Activated CD8-positive, alpha-beta memory T cell treated with anti-CD3 and anti-CD28 coated beads, Interleukin-2, amount 50 U/mL, for 4 hours (primary cell): Measurements from ENCODE around the gene DENND1A.

Experiments
- DNase-seq: peaks from one replicate; pipeline ENCODE4 v3.0.0-alpha.2; 2020

Gene DENND1A

DNA sequence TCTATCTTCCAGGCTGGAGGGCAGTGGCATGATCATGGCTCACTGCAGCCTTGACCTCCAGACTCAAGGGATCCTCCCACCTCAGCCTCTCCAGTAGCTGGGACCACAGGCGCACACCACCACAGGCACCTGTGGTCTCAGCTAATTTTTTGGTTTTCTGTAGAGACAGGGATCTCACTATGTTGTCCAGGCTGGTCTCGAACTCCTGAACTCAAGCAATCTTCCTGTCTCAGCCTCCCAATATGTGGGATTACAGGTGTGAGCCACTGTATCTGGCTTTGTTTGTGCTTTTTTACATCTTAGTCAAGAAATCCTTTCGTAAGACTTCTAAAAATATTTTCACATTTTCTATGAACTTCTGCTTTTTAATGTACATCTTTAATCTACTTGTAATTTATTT lies 116.9 kb downstream of the DENND1A start:
- DNase-seq, result no peak

DNA sequence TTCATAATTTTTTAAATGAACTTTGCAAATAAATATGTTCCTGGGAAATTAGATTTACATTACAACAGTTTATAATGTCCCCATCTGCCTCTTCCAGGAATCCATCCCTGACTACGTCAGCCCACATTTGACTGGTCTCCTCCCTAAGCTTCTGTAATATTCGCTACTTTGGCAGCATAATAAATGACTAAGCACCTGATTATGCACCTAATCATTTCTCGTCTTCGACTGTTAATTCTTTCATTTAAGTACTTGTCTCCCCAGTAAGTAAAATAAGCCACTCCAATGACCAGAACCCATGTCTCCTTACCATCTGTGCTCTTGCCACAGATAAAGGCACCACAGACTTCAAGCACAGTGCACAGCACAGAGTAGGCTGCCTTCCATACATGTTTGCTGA lies 122.7 kb downstream of the DENND1A start:
- no peak for DNase-seq

DNA sequence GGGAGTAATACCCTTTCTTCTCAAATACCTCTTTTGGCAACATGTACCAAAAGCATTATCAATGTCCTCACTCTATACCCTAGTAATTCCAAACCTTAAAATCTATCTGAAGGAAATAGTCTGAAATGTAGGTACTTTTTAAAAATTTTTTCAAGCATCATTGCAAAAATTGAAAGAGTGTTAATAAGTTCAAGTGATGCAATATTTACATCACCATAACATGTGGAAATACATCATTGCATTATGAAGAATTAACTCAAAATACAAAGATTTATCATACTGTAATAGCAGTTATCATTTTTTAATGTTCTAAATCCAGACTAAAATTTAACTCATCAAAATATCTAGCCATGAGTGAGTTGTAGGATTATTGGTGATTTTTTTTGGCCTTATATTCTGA lies 123.1 kb downstream of the DENND1A start:
- DNase-seq, result no peak

DNA sequence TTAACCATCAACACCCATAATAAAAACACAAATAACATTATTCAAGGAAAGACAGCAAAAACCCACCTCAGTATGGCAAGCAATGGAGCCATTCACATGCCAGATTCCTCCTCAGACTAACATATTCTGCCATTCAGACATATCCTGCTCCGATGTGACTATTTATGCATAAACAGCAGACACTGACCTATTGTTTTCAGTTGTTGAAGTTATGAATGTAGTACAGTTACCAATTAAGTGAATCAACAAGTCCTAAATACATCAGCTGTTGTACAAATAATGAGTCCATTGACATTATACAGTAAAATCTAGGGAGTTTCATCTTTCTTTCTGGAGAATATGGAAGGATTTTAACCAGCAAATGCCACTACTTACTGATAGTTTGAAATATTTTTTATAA lies 131.7 kb downstream of the DENND1A start:
- DNase-seq, result no peak

DNA sequence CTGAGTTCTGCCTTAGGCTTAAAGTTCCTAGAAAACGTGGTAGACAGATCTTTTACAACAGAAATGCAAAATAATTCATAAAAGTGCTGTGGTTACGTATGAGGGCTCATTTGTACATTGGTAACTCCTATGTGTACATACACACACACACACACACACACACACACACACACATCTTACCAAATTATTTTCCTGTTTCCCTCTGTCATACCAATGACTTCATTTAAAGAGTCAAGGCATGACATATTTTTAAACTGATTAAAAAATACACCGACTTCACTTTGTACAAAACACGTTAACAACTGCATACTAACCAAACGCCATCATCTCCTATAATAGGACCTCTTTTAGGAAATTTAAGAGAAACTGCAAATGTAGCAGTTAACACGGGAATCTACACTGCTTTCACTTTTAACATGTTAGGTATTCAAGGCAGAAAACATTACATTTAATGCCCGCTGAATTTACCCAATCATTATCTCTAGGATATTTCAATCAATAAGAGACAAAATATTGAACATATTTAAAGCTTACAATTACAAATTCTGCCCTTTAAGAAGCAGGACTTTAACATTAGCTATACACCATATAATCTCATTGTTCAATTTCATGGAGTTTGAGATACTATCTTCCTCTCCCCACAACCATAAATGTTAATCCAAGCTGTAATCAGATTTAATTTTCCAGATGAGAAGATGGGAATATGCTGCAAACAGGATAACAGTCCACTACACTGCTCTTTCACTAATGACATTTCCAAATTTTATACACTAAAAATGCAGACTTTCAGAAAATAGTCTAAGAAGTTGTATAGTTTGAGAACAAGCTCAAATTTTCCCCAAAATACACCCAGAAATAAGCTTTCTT lies 133.1 kb downstream of the DENND1A start:
- no peak for DNase-seq

DNA sequence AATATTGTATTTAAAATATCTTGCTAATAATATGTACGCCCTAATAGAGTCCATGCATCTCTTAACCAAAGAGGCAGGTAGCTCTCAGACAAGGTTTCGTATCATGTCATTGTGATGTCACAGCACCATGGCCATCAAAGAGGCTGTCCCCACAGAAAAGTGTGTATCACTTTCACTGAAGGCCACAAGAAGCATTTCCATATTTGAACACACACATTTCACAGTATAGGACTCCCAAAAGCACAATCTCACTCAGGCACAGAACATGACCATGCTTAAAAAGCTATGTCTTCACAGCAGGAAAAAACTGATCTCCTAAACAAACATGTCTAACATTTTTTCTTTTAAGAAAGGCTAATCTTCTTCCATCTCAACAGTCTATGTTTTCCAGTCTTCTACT lies 133.8 kb downstream of the DENND1A start:
- no peak for DNase-seq

DNA sequence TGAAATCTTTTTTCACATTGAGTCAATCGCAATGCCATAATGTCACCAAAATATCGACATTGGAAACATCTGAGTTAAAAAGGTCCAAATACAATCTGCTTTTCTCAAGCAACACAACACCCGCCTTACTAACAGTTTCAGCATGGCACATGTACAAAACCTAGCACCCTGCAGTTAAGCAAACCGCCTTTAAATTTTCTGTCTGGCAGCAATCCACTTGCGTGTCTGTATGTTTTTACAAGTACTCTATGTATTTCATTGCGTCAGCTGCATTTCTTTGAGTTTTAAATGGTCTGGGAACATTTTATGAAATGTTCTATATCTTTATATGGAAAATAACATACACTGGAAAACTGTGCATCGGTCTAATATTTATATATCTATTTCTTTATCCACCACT lies 134.6 kb downstream of the DENND1A start:
- DNase-seq, result no peak

DNA sequence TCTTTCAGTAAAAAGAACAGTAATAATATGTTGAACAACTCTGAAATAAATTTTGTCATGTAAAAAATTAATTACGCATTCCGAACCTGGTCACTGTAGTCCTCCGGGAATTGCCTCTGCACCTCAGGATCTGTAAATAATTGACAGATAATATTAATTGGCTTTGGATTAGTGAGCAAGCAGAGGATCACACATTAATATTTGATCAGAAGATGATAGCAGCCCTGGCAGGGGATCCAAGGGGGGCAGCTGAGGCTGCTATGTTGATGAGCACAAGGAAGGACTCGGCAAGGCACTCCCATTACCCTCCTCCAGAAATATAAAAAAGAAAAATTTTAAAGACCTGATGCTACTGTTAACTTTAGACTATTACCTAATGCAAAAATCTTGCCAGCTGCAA lies 137.4 kb downstream of the DENND1A start:
- no peak for DNase-seq

DNA sequence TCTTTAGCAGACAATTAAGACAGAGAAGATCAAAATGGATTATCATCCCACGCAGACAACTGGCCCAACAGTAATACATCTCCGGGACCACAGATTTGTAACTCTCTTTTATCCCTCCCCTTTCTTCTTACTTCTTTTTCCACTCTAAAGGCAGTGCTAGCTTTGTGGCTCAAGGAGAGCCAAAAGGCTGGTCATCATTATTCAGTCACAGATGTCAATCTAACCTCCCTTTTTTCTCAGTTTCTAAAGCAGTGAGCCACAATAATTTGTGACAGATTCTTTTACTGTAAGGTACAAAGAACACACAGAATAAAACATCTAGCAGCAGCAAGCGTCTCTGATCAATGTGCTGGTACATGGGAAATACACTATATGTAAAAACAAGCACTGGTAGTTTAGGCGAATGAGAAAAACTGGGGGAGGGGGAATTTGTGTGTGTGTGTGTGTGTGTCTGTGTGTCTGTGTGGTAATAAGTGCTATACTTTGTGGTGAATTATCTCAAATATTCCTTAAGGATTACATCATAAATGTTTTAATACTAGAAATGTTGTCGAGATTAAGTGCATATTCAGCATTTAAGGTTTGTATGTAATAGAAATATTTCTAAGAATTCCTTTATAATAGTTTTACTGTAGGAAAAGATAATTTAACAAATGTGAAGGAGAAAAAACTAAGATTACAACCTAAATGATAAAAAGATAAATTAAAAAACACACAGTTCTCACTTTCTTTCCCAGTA lies 140.2 kb downstream of the DENND1A start:
- no peak for DNase-seq

DNA sequence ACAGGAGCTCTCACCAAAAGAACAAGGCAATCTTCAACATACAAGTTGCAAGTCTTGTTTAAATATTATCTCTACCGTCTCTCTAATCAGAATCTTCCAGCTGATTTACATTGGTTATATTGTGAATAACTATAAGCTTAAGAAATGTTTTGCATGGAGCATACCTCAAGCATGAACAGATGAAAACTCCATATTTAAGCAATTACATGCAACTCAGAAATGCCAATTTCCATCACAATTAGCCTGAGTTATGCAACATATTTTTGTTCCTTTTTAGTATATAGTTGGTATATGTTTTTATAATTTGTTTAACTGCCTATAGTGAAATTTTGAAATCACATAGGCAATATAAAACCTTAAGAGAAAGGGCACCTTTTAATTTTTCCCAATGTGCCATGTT lies 142.5 kb downstream of the DENND1A start:
- no peak for DNase-seq

DNA sequence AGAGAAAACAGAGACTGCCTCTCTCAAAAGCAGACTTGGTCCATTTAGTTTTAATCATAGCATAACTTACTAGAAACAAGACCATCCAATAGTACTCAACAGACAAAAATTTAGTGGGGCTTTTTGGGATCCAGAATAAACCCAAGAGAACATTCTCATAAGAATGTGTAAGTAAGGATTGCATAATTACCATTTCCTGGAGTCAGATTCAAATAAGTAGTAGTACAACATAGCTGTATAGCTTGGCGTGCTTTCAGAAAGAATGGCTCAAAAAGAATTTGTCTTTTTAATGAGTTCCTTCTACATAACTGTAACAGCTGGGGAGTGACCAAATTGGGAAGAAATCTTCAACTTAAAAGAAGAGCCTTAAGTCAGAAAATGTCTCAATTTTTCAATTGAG lies 145.4 kb downstream of the DENND1A start:
- no peak for DNase-seq

DNA sequence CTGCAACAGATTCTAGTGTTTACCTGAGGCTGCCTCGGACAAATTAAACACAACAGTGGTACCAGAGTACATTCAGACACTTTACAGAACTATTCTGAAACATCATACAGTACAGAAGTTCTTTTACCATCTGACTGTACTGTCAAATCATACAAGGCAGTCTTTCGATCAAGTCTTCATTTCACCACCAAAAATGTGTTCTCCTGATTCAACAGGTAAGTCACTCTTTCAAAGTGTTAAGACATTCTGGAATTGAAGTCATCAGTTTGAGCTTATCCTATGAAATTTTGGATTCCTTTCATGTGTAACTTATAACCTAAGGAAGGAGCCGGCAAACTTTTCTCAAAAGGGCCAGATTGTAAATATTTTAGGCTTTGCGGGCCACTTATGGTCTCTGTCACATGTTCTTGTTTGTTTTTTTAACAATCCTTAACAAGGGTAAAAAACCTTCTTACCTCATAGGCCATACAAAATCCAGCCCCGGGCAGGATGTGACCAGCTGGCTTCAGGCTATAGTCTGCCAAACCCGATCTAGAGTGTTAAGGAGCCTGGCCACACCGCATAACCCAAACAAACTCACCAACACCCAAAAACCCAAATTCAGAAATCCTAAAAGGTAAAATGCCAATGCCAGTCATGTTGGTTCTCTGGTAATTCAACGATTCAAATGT lies 151.6 kb downstream of the DENND1A start:
- DNase-seq, result no peak

DNA sequence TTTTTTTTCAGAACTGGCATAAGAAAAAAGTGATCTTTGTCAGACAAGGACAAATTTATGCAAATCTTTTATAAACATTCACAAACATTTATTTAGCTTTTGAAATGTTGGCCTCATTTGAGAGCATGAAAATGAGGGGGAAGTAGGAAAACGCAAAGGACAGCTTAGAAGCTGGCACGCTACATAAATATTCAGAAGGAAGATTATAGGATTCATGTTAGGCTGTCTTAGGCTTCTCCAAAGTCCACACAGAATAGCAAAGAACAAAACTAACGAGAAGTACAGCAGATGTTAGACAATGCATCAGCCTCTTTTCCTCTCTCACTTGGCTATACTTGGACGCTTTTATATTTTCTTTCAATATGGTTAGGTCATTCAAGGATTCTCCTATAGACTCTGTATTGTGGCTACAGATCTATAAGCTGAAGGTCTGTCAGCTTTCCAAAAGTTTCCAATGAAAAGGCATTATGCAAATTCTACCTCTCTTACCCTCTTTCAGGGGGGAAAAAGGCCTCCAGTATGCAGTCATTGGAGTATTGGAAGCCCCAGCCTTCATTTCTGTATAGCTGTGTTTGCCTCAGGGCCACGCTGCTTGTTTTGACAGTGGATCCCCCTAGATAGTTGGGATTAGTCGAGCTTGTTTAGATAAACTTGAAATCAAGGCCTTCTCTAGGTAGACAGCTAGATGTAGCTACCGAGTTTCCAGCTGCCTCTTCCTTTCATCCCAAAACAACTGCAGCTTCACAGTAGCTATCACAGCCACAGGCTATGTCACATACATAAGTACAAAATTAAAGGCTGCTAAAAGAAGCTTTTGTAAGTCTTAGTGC lies 153.0 kb downstream of the DENND1A start:
- DNase-seq, result no peak

DNA sequence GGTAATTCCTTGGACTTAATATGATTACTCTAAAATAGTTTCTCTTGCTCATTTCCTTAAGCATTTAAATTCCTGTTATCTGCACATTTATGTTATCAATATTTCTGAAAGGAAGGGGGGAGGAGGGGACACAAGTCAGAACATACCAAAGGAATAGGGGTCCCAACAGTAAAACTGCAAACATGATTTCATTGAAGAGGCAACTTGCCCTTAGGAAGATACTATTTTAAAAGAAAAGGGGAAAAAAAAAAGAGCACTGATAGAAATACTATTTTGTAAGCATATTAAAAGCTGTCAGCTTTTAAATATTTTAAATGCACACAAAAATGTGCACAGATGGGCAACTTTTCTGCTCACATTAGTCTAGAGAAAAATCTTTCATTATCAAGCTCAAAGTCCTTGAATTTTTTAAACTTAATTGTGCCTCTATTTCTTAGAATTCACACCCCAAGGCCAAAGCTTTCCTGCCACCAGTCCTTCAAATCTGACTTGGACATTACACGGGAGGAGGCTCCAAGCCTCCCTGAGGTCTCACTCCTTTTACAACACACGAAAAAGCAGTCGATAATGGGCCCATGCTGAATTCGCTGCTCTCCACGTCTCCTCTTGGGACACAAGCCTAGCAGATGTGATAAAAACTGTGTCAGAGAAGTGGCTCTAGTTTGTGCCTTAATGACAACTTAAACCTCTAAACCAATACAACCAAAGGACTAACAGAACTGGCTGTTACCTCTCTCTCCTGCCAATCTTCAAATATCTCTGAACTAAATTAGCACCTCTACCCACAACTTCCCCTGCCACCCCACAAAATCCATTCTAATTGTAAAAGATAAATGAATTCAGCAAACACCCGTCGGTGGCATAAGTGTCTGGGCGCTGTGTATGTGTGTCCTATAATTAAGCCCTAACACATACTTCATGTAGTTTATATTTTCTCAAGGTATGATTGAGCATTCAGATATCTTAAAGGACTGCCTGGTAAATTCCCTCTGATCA lies 154.3 kb downstream of the DENND1A start:
- no peak for DNase-seq

DNA sequence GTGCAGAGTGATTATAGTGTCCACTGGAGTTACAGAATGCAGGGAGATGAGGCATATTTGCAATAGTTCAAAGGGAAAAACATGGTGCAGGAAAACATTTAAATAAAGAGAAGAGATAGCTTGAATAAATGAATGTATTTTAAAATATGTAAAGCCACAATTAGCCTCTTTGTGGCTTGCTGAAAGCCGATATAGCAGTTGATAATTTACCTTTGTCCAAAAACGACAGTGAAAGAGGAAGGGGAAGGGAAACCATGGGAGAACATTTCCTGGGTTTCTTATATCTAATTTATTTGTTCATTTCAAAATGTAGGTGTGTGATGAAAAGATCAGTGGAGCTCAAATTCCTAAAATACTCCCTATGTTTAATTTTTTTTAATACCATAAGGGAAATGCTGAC lies 156.1 kb downstream of the DENND1A start:
- DNase-seq, result no peak

DNA sequence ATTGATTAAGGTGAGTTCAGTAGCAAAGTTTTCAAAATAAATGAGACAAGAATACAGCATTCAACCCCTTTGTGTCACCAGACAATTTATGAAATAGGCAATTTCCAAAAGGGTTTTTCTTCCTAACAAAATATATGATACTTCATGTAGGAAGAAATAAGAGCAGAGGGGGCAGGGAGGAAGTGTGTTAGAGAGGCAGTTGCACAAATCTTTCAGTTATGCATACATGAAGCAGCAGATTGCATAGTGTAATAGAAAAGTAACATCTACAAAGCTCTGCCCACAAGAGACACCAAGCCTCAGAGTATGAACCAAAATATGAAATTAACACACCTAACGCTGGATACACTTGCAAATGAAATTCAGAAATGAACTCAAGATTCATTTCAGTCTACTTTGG lies 157.0 kb downstream of the DENND1A start:
- no peak for DNase-seq

DNA sequence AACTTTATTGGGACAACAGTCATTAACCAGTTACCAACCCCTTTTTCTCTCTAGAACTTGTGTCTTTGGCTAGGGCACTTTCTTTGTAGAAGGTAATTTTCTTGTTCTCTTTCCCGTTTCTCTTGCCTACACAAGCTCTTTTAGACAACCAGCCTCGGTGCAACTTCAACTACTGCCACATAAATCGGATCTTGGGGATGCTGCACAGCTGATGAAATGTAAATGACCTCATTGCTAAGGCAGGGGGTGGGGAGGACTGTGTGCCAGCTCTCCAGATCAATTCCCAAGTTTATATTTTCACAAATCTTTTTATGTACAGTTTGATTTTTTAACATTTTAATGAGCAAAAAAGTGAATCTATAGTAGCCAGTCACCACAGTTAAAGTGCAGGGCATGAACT lies 157.6 kb downstream of the DENND1A start:
- DNase-seq, result no peak

DNA sequence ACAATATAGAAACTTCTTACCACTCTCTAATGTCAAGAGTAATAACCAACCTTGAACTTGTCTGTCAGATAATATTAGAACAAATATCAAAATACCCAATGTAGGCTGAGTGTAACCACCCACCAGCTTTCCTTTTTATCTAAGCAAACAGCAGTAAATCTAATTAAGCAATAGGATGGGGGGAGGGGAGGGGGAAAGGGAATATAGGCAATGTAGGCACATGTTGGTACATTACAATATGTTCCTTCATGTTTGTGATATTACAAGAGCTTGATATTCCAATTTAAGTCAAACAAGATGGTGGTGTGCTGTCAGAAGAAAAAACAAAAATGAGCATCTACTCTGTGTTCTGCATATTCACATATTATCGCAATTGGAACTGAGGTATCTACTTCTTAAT lies 158.2 kb downstream of the DENND1A start:
- no peak for DNase-seq

DNA sequence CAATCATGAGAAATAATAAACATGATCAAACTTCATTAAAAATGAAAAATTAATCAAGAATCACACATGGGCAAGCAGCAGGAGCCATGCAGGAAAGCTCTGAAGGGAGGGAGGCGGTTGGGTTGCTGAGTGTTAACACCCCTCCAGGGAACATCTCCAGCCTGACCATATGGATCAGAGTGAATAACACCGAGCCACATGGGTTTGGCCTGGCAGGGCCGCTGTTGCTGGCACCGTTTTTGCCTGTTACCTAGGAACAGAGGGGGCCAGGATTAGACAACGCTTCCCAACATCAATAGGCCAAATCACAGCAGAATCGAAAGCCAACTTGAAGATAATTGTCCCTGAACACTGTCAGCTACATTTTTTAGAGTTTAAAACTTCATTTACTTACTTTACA lies 160.2 kb downstream of the DENND1A start:
- no peak for DNase-seq

DNA sequence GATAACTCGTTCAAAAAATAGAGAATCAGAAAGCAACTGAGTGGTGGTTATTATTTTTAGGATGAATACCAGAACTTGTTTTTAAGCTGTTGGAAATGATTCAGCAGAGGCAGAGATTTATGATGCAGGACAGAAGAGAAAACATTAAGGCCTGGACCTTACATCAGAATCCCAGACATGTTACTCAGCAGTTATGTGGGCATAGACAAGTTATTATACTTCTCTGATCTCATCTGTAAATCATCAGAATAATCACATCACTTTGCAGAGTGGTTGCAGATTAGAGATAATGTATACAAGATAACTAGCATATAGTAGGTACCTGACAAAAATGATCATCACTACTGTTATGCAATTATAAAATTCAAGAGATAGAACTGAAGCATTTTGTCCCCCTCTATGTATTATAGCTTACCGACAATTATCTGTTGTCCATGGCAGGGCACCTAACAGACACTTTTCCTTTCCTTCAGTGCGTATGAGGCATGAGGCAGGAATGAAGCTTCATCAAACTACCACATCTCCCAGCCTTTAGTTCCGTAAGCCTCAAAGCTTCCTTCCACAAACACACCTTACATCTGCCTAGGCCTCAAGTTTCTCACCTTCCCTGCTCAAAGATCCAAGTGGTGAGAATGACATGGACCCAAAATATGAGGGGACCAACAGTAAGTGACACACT lies 165.9 kb downstream of the DENND1A start:
- DNase-seq, result no peak
